ENCODE results near the gene HMGCS2.

Gene HMGCS2

DNA sequence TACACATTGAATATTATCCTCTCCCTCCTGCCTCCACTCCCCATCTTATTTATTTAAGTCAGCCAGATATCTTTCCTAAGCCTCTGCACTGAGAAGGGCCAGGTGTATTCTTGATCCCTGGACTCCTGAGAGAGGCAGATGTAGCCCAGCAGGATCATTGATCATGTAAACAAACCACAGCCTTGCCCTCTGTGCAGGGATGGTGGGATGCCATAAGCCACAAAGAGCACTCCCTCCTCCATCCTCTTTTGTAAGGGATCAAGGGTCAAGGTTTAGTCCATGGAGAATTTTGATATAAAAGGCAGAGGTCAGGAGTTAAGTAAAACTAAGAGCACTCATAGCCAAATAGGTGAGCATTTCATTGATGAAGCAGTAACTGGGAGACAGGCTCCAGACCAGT, 39.7 kb downstream of the HMGCS2 start:
- DNase-seq (ENCODE audit: low read depth), result no peak
- H3K4me3 ChIP-seq (ENCODE audit: control insufficient read depth, low read depth, low read length), result no peak overlapping the region
- TF ChIP-seq, protein P1, sequence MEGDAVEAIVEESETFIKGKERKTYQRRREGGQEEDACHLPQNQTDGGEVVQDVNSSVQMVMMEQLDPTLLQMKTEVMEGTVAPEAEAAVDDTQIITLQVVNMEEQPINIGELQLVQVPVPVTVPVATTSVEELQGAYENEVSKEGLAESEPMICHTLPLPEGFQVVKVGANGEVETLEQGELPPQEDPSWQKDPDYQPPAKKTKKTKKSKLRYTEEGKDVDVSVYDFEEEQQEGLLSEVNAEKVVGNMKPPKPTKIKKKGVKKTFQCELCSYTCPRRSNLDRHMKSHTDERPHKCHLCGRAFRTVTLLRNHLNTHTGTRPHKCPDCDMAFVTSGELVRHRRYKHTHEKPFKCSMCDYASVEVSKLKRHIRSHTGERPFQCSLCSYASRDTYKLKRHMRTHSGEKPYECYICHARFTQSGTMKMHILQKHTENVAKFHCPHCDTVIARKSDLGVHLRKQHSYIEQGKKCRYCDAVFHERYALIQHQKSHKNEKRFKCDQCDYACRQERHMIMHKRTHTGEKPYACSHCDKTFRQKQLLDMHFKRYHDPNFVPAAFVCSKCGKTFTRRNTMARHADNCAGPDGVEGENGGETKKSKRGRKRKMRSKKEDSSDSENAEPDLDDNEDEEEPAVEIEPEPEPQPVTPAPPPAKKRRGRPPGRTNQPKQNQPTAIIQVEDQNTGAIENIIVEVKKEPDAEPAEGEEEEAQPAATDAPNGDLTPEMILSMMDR (conservative IDR thresholded peaks at IDR 0.05; ENCODE audit: control insufficient read depth, insufficient read depth, low read depth, low read length), result no peak

DNA sequence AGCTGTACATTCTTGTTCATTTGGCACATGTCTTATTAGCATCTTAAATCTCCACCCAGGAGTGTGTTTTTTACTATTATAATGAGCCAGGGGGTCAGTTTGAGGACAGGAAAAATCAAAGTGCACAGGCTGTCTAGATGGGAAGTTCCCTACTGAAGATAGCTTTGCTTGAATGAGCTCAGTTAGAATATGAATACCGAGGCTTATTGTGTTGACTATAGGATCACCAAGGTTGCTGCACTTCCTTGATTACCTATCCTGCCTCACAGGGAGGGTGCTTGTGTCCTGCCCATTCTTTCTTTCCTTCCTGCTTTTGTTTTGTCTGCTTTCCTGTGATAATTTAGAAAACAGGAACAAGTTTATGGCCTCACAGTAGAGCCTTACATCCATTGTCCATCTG, 40.7 kb downstream of the HMGCS2 start:
- TF ChIP-seq, protein P1 (conservative IDR thresholded peaks at IDR 0.05; ENCODE audit: control insufficient read depth, insufficient read depth, low read depth, low read length), result no peak
- H3K4me3 ChIP-seq (ENCODE audit: control insufficient read depth, low read depth, low read length), result no peak overlapping the region
- DNase-seq (ENCODE audit: low read depth), result no peak

DNA sequence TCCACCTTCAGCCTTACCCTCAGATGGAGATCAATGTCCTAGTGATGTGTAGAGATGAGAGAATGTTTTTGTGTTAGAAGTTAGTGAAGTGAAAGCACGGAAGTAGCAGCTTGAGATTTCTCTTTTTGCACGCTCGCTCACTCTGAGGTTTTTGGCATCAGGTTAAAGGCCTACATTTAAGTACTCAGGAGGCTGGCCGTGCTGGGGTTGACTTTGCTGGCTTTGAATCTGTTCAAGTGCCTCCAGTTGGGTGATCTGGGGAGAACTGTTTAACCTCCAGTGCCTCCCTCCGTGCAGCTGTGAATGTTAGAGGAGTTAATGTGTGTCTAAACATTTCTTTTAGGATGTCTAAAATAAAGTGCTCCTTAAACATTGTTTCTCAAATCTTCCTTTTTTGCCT, 43.1 kb downstream of the HMGCS2 start:
- no peak overlapping the region for H3K4me3 ChIP-seq (ENCODE audit: control insufficient read depth, low read depth, low read length)
- TF ChIP-seq, protein P1 (conservative IDR thresholded peaks at IDR 0.05; ENCODE audit: control insufficient read depth, insufficient read depth, low read depth, low read length), result no peak
- no peak for DNase-seq (ENCODE audit: low read depth)

DNA sequence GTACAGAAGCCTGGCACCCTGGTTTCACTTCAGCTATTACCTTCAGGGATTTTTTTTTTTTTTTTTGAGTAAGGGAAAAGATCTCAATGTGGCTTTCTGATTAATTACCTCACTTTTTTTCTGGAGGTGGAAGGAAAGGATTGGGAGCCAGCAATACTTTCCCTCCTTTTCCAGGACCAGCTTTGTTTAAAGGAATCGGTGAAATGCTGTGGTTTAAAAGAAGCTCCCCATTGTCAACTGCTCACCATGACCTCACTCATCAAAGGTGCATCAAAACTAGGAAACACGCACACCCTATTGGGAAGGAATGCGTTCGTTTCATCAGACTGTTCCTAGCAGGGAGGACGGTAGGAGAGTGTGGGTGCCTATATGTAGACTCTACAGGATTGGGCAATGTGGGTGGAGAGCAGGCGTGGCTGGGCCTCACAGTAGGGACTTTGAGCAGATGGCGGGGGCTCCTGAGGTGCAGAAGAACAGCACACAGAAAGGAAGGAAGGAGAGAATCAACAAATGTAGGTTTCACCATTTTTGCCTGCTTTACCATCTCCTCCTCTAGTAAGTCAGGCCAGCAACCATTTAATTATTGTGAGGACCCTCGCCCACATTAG, 44.0 kb downstream of the HMGCS2 start:
- DNase-seq (ENCODE audit: low read depth), result no peak
- TF ChIP-seq, protein P1 (conservative IDR thresholded peaks at IDR 0.05; ENCODE audit: control insufficient read depth, insufficient read depth, low read depth, low read length), result no peak
- H3K4me3 ChIP-seq (ENCODE audit: control insufficient read depth, low read depth, low read length), result no peak overlapping the region

DNA sequence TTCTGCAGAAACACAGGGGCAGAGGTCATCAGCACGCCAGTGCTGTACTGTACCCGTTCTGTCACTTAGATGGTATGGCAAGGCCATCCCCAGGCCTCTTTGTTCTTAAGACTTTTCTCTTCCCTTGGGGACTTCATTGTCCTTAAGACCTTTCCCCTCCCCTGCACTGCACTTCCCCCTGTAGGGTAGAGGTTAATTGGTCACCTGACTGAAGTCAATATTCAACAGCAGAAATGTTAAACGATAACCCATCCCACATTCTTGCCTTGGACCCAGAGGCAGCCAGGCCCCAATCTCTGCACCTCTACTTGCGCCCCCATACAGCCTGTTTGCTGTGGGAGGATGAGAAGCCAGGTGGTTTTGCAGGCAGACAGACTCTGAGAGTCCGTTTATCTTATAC, 46.8 kb downstream of the HMGCS2 start:
- H3K4me3 ChIP-seq (ENCODE audit: control insufficient read depth, low read depth, low read length), result no peak overlapping the region
- TF ChIP-seq, protein P1 (conservative IDR thresholded peaks at IDR 0.05; ENCODE audit: control insufficient read depth, insufficient read depth, low read depth, low read length), result no peak
- no peak for DNase-seq (ENCODE audit: low read depth)

DNA sequence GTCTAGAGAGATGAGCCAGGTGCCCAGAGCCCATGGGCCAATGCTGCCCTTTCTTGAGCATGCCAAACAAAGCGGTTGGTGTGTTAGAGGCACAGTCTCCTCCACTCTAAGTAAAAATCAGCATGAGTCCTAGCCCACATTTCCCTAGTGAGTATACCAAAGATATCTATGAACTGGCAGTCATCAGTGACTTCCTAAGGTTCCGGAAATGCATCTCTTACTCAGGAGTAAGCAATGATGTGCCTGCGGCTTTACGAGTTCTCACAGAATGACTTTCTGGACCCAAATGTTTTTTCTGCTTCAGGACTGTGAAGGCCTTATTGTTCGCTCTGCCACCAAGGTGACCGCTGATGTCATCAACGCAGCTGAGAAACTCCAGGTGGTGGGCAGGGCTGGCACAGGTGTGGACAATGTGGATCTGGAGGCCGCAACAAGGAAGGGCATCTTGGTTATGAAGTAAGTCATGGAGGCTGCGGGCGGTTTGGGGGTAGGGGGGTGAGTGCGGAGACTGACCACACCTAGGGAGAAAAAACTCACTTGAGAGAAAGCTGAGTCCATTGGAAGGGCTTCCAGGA, 47.8 kb downstream of the HMGCS2 start:
- TF ChIP-seq, protein P1 (conservative IDR thresholded peaks at IDR 0.05; ENCODE audit: control insufficient read depth, insufficient read depth, low read depth, low read length), result no peak
- H3K4me3 ChIP-seq (ENCODE audit: control insufficient read depth, low read depth, low read length), result no peak overlapping the region
- DNase-seq (ENCODE audit: low read depth), result no peak
